Hepatocyte (in vitro differentiated cells): Measurements from ENCODE around the gene OSGIN1.

Experiments used
- EZH2phosphoT487 ChIP-seq: fragments of 200-600 bp; sonication (generic); IDR thresholded peaks from one replicate; pipeline ENCODE4 v1.6.1; 2018; ENCODE audit warnings: antibody characterized with exemption, mild to moderate bottlenecking, low read depth, moderate library complexity; ENCODE audit not compliant: unreplicated experiment, severe bottlenecking
- TF ChIP-seq, protein P1 (sequence below): fragments of 200-600 bp; sonication (generic); IDR thresholded peaks from 2 replicates; pipeline ENCODE4 v1.5.1; 2016; ENCODE audit warnings: antibody characterized with exemption, mild to moderate bottlenecking; ENCODE audit not compliant: poor library complexity

DNA sequence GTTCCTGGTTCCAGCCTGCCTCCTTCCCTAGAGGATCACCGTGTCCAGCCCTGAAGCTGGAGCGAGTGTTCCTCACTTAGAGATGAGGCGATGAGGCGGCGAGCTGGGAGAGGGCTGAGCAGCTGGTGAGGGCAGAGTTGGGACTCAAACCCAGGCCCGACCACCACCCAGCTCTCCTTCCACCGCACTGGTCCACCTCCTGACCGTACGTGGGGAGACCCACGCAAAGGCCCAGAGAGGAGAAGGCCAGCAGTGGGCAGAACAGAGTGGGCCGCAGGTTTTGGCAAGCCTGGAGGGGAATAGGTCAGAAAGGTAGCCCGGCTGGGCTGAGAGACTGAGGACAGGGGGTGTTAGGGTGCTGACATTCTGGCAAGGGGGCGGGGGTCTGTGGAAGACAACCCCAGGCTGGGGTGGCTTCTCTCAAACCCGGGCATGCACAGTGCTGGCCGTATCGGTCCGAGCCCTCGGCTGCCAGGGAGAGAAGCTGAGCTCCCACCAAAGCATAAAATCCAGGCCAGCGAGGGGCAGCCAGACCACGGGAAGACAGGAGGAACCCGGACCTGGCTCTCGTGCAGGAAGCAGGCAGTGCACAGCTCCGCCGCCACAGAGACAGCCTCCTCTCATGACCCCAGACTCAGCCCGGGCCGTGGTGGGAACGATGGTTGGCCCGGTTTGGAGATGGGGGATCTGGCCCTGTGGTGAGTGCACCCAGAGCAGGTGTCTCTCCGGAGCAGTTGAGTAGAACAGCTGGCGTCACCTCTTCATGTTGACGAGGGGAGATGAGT is 29.3 kb upstream of the OSGIN1 start:
- TF ChIP-seq, protein P1, sequence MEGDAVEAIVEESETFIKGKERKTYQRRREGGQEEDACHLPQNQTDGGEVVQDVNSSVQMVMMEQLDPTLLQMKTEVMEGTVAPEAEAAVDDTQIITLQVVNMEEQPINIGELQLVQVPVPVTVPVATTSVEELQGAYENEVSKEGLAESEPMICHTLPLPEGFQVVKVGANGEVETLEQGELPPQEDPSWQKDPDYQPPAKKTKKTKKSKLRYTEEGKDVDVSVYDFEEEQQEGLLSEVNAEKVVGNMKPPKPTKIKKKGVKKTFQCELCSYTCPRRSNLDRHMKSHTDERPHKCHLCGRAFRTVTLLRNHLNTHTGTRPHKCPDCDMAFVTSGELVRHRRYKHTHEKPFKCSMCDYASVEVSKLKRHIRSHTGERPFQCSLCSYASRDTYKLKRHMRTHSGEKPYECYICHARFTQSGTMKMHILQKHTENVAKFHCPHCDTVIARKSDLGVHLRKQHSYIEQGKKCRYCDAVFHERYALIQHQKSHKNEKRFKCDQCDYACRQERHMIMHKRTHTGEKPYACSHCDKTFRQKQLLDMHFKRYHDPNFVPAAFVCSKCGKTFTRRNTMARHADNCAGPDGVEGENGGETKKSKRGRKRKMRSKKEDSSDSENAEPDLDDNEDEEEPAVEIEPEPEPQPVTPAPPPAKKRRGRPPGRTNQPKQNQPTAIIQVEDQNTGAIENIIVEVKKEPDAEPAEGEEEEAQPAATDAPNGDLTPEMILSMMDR, result no peak
- no peak for TF ChIP-seq EZH2phosphoT487
